NCI-H187 treated with DMSO at 0.1 percent for 48 hours (cell line): Measurements from ENCODE around the gene DPEP2.
"Not testable (repeated sequence)": the region's sequence is repeated elsewhere in the genome, so short reads cannot be mapped to it uniquely, and the experiment has no call there.

Experiments
- DNase-seq: peaks from one replicate; lab custom pipeline; 2025; lab: John Stamatoyannopoulos, UW

The DPEP2 gene

DNA sequence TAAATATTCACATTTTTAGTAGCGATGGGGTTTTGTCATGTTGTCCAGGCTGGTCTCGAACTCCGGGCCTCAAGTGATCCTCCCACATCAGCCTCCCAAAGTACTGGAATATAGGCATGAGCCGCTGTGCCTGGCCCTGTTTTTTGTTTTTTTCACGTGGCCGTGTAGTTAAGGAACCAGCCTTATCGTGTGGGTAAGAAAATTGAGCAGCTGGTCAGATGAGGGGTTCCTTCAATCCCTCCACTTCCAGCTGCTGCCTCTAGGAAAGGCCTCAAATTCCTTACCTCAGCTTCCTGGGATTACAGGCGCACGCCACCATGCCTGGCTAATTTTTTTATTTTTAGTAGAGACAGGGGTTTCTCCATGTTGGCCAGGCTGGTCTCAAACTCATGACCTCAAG lies 5.9 kb upstream of the DPEP2 start:
- no peak for DNase-seq

DNA sequence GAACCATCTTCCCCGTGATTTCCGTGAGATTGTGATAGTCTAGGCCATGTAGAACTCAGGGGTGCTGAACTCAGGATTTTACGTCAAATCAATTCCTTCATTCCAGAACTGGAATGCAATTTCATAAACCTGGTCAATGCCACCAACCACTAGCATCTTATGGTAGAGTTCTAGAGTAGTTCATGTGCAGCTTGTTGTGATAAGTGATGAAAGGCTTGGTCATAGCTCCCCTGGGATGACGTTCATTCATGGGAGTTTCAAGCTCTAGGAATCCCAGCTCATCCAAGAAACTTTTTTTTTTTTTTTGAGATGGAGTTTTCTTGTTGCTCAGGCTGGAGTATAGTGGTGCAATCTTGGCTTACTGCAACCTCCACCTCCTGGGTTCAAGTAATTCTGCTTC lies 3.7 kb upstream of the DPEP2 start:
- no peak for DNase-seq

- DNase-seq = no peak
These were observed 1.2 kb upstream of the DPEP2 start for GRCh38 chr16:68000450-68000849.

DNA sequence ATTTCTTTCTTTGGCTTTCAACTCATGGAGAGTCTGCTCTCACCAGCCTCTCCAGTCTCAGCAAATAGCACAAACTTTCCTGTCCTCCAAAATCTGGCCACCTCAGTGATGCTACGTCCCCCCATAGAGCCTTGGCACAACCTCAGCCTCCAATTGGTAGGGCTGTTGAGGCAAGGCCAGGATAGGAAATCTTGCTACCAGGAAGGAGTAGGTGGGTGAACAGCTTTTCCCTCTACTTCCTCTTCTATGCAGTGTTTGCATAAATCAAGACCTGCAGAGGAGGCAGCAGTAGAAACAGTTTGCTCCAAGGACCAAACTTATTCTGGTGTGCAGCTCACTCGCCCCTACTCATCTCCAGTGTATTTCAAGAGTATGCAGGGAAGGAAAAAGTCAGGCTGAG lies 701 bp upstream of the DPEP2 start:
- DNase-seq = no peak

DNA sequence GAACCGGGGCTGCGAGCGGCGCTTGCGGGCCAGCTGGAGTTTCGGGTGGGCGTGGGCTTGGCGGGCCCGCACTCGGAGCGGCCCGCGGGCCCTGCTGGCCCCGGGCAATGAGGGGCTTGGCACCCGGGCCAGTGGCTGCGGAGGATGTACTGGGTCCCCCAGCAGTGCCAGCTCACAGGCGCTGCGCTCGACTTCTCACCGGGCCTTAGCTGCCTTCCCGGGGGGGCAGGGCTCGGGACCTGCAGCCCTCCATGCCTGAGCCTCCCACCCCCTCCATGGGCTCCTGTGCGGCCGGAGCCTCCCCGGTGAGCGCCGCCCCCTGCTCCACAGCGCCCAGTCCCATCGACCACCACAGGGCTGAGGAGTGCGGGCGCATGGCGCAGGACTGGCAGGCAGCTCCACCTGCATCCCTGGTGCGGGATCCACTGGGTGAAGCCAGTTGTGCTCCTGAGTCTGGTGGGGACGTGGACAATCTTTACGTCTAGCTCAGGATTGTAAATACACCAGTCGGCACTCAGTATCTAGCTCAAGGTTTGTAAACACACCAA lies 979 bp downstream of the DPEP2 start:
- DNase-seq = not testable (repeated sequence)

GRCh38 chr16:67996666-67997065 lies 2.6 kb downstream of the DPEP2 start:
- DNase-seq = no peak

- no peak for DNase-seq
These were observed 3.9 kb downstream of the DPEP2 start for GRCh38 chr16:67995423-67995822.

DNA sequence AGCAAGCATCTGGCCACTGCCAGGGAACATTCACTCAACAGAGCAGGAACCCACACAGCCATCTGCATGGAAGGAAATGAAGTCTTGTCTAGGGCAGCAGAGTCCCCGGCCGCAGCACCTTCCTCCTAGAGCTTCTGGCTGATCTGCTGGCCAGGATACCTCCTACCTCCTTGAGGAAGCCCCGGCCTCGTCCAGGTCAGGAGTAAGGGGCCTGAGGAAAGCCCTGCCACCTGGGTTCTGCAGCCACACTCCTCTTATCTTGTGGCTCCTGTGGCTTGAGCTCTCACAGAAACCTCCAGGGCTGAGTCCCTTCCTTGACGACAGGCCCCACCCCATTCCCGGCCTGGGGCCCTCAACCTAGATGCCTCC lies 5.3 kb downstream of the DPEP2 start:
- not testable (repeated sequence) for DNase-seq

GRCh38 chr16:67993207-67994039 lies 5.9 kb downstream of the DPEP2 start:
- DNase-seq = no peak

DNA sequence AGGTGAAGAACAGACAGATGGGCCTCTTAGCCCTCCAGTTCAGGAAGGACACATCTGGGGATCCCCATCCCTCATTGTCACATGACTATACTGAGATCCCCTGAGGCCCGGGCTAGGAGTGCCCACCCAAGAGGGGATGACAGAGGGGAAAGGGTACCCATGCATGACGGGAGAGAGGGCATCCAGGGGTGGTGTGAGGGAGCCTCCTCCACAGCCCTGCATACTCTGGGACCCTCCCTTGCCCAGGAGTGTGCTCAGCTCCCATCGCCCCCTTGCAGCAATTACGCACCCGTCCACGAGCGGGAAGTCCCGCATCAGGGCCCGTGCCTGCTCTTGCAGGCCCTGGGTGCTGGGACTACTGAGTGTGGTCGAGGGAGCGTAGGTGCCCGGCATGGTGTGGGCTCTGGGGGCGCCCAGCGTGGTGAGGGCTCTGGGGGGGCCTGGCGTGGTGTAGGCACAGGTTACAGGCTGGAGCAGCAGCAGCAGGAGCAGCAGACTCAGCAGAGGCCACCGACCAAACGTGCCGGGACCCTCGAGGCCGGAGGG lies 6.5 kb downstream of the DPEP2 start:
- no peak for DNase-seq

- DNase-seq = no peak
These were observed 9.3 kb downstream of the DPEP2 start for GRCh38 chr16:67990018-67990386.

DNA sequence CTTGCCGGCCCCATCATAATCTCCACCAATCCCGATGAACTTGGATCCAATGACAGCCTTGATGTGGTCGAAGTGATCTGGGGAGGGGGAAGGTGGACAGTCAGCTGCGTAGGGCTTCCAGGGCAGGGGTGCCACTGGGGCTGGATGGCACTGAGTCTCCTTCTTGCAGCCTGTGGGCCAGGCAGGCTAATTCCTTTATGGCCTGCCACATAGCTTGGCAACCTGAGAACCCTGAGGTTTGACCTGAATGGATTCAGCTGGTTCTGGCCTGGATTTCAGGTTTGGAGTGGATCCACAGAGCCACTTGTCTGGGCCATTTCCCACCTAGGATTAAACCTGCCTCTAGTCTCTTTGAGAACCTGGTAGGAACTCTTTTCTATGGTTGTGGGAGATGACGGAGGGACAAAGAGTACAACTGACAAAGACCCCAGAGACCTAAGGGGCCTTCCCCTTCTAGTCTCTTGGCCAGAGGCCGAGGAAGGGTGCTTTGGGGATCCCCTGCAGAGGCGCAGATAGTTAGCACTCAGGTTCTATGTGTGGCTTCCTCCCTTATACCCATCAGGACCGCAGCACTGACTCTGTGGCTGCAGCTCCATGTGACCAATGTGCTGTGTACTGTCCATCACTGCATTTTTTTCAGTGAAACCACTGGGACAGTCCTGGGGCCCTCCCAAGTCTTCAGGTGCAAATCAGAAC lies 9.8 kb downstream of the DPEP2 start:
- no peak for DNase-seq

DNA sequence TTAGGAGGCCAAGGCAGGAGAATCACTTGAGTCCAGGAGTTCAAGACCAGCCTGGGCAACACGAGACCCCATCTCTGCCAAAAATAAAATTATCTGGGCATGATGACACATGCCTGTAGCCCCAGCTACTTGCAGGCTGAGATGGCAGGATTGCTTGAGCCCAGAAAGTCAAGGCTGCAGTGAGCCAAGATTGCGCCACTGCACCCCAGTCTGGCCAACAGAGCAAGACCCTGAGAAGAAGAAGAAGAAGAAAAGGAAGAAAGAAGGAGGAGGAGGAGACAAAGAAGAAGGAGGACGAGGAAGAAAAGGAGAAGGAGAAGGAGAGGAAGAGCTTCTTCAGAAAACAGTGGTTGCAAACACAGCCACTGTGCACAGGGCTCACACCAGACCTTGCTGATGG lies 10.6 kb downstream of the DPEP2 start:
- DNase-seq = no peak

DNA sequence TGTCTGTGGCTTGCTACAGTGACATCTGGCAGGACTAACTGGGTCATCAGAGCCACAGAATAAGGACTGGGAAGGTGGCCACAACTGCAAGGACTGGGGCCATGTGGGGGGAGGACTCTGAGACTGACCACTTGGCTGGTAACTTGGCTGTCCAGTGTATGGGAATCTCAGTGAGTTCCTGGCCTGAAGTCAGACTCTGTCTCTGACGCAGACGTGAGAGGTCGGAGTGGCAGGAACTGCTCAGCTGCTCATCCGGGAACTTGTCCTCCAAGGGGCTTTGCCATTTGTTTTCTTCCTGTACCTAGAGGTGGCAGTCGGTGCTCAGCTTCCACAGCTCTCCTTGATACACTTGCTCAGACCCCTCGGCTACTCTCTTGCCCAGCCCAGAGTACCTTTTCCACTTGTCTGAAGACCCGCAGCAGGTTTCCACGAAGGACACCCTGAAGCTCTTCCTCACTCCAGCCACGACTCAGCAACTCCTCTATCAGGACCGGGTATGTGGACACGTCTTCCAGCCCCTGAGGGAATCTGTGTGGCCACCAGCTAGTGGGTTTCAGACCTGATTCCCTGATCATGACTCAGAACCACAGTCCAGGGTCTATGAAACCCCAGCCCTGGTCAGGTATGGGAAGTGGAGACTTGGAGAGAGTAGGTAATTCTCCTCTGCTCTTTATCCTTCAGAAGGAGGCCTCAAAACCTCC lies 11.7 kb downstream of the DPEP2 start:
- DNase-seq = no peak

- DNase-seq = no peak
These were observed 12.3 kb downstream of the DPEP2 start for GRCh38 chr16:67986949-67987348.

- no peak for DNase-seq
These were observed 17.1 kb downstream of the DPEP2 start for GRCh38 chr16:67982011-67982696.

GRCh38 chr16:67979955-67980678 lies 19.2 kb downstream of the DPEP2 start, which contains the start of gene DPEP3:
Gene DPEP3, minus strand, starts transcription at chr16:67980499. Its CDS starts 119 bp downstream, at chr16:67980380.
- no peak for DNase-seq

DNA sequence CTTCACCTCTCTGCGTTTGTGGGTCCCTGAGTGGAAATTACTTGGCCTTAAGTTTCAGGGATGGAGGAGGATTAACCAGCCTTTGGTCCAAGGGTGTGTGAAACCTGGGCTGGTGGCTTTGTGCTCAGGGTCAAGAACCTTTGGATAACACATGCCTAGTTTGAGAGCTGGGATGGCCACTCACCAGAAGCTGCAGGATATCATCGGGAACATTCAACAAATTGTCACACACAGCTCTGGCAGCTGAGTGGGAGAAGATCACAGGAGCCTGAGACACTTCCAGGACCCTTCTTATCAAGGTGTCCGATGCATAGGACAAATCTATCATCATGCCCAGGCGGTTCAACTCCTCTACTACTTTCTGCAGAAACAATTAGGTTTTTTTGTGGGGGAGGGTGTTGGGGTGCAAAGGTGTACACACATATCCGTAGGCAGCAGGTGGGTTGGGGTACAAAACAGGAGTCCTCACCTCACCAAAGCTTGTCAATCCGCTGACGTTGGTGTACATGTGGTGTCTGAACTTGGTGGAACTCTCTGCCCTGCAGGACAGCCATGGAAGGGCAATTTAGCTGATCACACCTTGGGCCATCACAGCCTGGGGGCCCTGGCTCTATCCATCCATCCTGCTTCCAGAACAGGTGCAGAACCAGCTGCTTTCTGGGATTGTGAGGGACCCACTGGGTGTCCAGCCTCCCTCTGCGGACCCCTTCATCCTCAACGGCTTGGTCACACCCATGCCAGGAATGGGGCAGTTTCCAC lies 21.6 kb downstream of the DPEP2 start:
- DNase-seq = no peak

DNA sequence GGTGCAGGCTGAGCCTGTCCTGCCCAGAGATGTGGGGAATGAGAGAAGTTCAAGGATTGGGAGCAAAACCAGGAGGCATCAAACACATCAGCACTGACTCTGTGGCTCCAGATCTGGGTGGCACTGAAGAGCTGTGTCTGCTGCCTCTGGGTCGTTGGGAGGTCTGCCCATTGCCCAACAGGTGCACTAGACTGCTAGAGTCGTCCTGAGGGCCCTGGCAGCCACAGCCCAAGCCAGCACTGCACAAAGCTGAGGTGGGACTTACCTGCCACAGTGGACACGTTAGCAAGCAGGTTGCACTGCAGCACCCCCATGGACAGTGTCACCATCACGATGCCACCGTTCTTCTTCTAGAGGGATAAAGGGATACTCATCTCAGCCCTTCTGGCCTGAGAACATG lies 22.3 kb downstream of the DPEP2 start:
- DNase-seq = no peak

- no peak for DNase-seq
These were observed 23.1 kb downstream of the DPEP2 start for GRCh38 chr16:67976205-67976604.
